ES-I3 (cell line): Measurements from ENCODE around the gene ST7.

Experiments
- H3K36me3 ChIP-seq: 2 replicates; pipeline ENCODE4 v1.6.1; 2013; ENCODE audit warnings: mild to moderate bottlenecking, low read length, control low read depth, moderate library complexity; ENCODE audit not compliant: insufficient read depth
- H3K4me1 ChIP-seq: 2 replicates; pipeline ENCODE4 v1.6.1; 2013; ENCODE audit warnings: mild to moderate bottlenecking, control low read depth, low read length; ENCODE audit not compliant: insufficient read depth
- H3K9ac ChIP-seq: 2 replicates; pipeline ENCODE4 v1.6.1; 2013; ENCODE audit warnings: low read depth, mild to moderate bottlenecking, low read length, moderate library complexity
- H3K9me3 ChIP-seq: 2 replicates; pipeline ENCODE4 v1.6.1; 2013; ENCODE audit warnings: mild to moderate bottlenecking, low read length, moderate library complexity; ENCODE audit not compliant: control insufficient read depth, insufficient read depth

The ST7 gene

GRCh38 chr7:117094457-117094856 lies 141.2 kb downstream of the ST7 start:
- Histone ChIP-seq H3K4me1 (no peaks in the 10 kb centered on the region), H3K9me3 (no peaks in the 10 kb centered on the region), H3K9ac (no peak overlapping the region), H3K36me3 (no peaks in the 10 kb centered on the region)

- Histone ChIP-seq H3K4me1 (no peaks in the 10 kb centered on the region), H3K9ac (no peak overlapping the region), H3K36me3 (no peaks in the 10 kb centered on the region), H3K9me3 (no peaks in the 10 kb centered on the region)
These were observed 141.8 kb downstream of the ST7 start for GRCh38 chr7:117095055-117095454.

GRCh38 chr7:117096330-117096729 lies 143.0 kb downstream of the ST7 start:
- Histone ChIP-seq H3K9ac (no peak overlapping the region), H3K36me3 (no peaks in the 10 kb centered on the region), H3K9me3 (no peaks in the 10 kb centered on the region), H3K4me1 (no peaks in the 10 kb centered on the region)

GRCh38 chr7:117096942-117097341 lies 143.6 kb downstream of the ST7 start:
- no peak overlapping the region for H3K9ac ChIP-seq
- H3K9me3 ChIP-seq: no peaks in the 10 kb centered on the region
- no peaks in the 10 kb centered on the region for H3K4me1 ChIP-seq
- H3K36me3 ChIP-seq: no peaks in the 10 kb centered on the region

GRCh38 chr7:117097860-117098259 lies 144.6 kb downstream of the ST7 start:
- H3K9me3 ChIP-seq: no peaks in the 10 kb centered on the region
- no peak overlapping the region for H3K9ac ChIP-seq
- no peaks in the 10 kb centered on the region for H3K4me1 ChIP-seq
- no peaks in the 10 kb centered on the region for H3K36me3 ChIP-seq

GRCh38 chr7:117098457-117098856 lies 145.2 kb downstream of the ST7 start:
- H3K9me3 ChIP-seq: no peaks in the 10 kb centered on the region
- no peaks in the 10 kb centered on the region for H3K36me3 ChIP-seq
- H3K4me1 ChIP-seq: no peaks in the 10 kb centered on the region
- H3K9ac ChIP-seq: no peak overlapping the region

- no peaks in the 10 kb centered on the region for H3K36me3 ChIP-seq
- no peaks in the 10 kb centered on the region for H3K9me3 ChIP-seq
- no peaks in the 10 kb centered on the region for H3K4me1 ChIP-seq
These were observed 147.7 kb downstream of the ST7 start for GRCh38 chr7:117101026-117101425.

GRCh38 chr7:117110480-117111315 lies 157.4 kb downstream of the ST7 start:
- Histone ChIP-seq H3K9ac (no peak overlapping the region), H3K9me3 (no peaks in the 10 kb centered on the region), H3K36me3 (no peaks in the 10 kb centered on the region), H3K4me1 (peaks cover 9% of the 10 kb centered on the region)

More at GRCh38 chr7:117101026-117101425, 147.7 kb downstream of the ST7 start:
- H3K9ac ChIP-seq: no peak overlapping the region

GRCh38 chr7:117111535-117111934 lies 158.2 kb downstream of the ST7 start:
- H3K9ac ChIP-seq: no peak overlapping the region
- no peaks in the 10 kb centered on the region for H3K9me3 ChIP-seq
- H3K36me3 ChIP-seq: no peaks in the 10 kb centered on the region
- peaks cover 9% of the 10 kb centered on the region for H3K4me1 ChIP-seq

GRCh38 chr7:117112640-117113039 lies 159.3 kb downstream of the ST7 start:
- H3K9ac ChIP-seq: no peak overlapping the region
- H3K36me3 ChIP-seq: no peaks in the 10 kb centered on the region
- H3K4me1 ChIP-seq: peaks cover 9% of the 10 kb centered on the region
- H3K9me3 ChIP-seq: no peaks in the 10 kb centered on the region

GRCh38 chr7:117113871-117114270 lies 160.6 kb downstream of the ST7 start:
- Histone ChIP-seq H3K9me3 (no peaks in the 10 kb centered on the region), H3K4me1 (peaks cover 9% of the 10 kb centered on the region), H3K36me3 (no peaks in the 10 kb centered on the region), H3K9ac (no peak overlapping the region)

- H3K9ac ChIP-seq: no peak overlapping the region
- H3K4me1 ChIP-seq: peaks cover 9% of the 10 kb centered on the region
- no peaks in the 10 kb centered on the region for H3K36me3 ChIP-seq
- no peaks in the 10 kb centered on the region for H3K9me3 ChIP-seq
These were observed 161.0 kb downstream of the ST7 start for GRCh38 chr7:117114272-117114671.

GRCh38 chr7:117116211-117116610 lies 162.9 kb downstream of the ST7 start:
- no peak overlapping the region for H3K9ac ChIP-seq
- no peaks in the 10 kb centered on the region for H3K36me3 ChIP-seq
- no peaks in the 10 kb centered on the region for H3K9me3 ChIP-seq
- H3K4me1 ChIP-seq: no peaks in the 10 kb centered on the region; the same call in 1 of the 2 replicates

GRCh38 chr7:117117172-117117571 lies 163.9 kb downstream of the ST7 start:
- Histone ChIP-seq H3K9me3 (no peaks in the 10 kb centered on the region), H3K4me1 (no peaks in the 10 kb centered on the region; the same call in 1 of the 2 replicates), H3K36me3 (no peaks in the 10 kb centered on the region), H3K9ac (no peak overlapping the region)

- Histone ChIP-seq H3K4me1 (no peaks in the 10 kb centered on the region; the same call in 1 of the 2 replicates), H3K9ac (no peak overlapping the region), H3K9me3 (no peaks in the 10 kb centered on the region), H3K36me3 (no peaks in the 10 kb centered on the region)
These were observed 165.4 kb downstream of the ST7 start for GRCh38 chr7:117118579-117119180.
